H1 (cell line): ENCODE measurements around the gene FXYD3. TPM values are rescaled to one million over a fixed set of nuclear protein-coding genes. Genes with fewer than 3 reads are reported as not detected.

Experiments used
- ATF2 ChIP-seq: IDR thresholded peaks from 2 replicates; pipeline ENCODE4 v1.6.1; 2012; ENCODE audit warnings: low read length, inconsistent platforms
- CBX5 ChIP-seq: fragments of 300-800, 300-1000 bp; sonication (generic); IDR thresholded peaks from 2 replicates; pipeline ENCODE4 v1.7.1; 2016; ENCODE audit warnings: antibody characterized with exemption, low read length, low read depth
- HDAC2 ChIP-seq, 2 experiments: fragments of 300-600 bp in 1 of 2; sonication (generic) in 1 of 2; IDR thresholded peaks; 2 replicates each; pipeline ENCODE4 v1.6.1; 2011 to 2012; ENCODE audit warnings: low read depth in 2 of 2, low read length in 2 of 2, mild to moderate bottlenecking in 2 of 2, moderate library complexity in 2 of 2, borderline replicate concordance in 1 of 2, inconsistent platforms in 1 of 2
- JUND ChIP-seq: IDR thresholded peaks from 2 replicates; pipeline ENCODE4 v1.6.1; 2011; ENCODE audit warnings: mild to moderate bottlenecking, improper control_type of control experiment, low read length
- TEAD4 ChIP-seq: IDR thresholded peaks from 2 replicates; pipeline ENCODE4 v1.6.1; 2012; ENCODE audit warnings: low read depth, low read length, inconsistent platforms, mixed read lengths
- polyA plus RNA-seq, 7 experiments: library from polyadenylated mRNA; depleted of rRNA in 3 of 7; stranded (reverse) in 5 of 7; unstranded in 2 of 7; fragments of >200 nt in 5 of 7; fragments of 200-250 nt in 2 of 7; gene quantifications; 1 replicate in 5 of 7; 2 replicates in 1 of 7; 4 replicates in 1 of 7; pipeline versions ENCODE4 v1.2.1 to v1.2.3, GENCODE V29; 2011 to 2013; ENCODE audit warnings: missing spikeins in 2 of 7, mixed read lengths in 2 of 7
- total RNA-seq: library from RNA; stranded (reverse); fragmentation: NEBNext Ultra II Directional; extraction: Animal tissue kit (Norgen Biotek cat#: 25700); gene quantifications from 2 replicates; pipeline ENCODE4 v1.2.1, GENCODE V29; 2021
- TF ChIP-seq, protein P1 (sequence below), 3 experiments: IDR thresholded peaks; 1 replicate in 2 of 3; 2 replicates in 1 of 3; pipeline versions ENCODE4 v1.5.1 to v1.6.1; 2011; ENCODE audit warnings: low read length in 3 of 3, mild to moderate bottlenecking in 3 of 3, inconsistent platforms in 2 of 3, low read depth in 1 of 3, moderate library complexity in 1 of 3; ENCODE audit not compliant: insufficient read depth in 1 of 3; ENCODE audit errors: control extremely low read depth in 1 of 3

Gene FXYD3
- total and polyA plus RNA-seq, 2 of the 8 experiments (the other 6 are each of a cell fraction or from before 2014, with no cell fraction given), result 0.33 TPM; not detected in 1

DNA sequence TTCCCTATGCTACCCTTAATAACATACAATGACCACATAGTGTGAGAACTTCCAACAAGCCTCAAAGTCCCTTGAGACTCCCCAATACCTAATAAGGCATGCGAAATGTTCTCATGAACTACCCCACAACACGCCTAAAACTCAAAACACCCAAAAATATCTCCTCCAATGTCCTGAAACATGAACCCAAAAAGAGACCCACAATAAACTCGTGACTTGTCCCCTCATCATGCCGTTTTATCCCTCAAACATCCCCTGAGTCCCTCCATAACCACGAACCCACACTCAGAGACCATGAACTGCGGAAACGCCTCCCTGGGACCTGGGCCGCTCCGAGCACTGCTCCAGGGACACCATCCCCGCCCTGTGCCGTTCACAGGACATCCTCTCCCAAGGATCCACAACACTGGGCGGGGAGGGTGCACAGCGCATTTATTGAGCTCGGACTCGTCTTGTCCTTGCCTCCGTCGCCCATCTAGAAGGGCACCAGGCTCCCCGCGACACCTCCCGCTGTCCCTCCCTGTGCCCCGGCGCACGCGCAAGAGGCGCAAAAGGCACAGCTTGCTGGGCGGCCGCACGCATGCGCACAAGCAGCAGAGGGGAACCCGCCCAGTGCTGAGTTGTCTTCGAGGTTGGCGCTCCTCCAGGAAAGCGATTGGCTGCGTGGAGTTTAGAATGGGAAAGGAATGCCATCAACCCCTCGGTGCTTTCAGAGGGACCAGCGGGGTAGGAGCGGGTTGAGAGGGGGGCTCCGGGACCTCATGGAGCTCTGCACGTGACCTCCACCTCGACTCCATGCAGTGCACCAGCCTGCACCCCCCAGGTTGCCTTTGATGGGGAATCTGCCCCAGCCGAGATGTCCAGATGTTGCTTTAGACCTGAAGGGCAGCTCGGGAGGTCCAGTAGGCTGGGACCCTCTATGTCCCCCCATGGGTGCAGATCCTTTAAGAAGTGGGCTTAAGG, 8.8 kb downstream of the FXYD3 start (continued):
- no peak for TF ChIP-seq JUND
- TF ChIP-seq, protein P1, sequence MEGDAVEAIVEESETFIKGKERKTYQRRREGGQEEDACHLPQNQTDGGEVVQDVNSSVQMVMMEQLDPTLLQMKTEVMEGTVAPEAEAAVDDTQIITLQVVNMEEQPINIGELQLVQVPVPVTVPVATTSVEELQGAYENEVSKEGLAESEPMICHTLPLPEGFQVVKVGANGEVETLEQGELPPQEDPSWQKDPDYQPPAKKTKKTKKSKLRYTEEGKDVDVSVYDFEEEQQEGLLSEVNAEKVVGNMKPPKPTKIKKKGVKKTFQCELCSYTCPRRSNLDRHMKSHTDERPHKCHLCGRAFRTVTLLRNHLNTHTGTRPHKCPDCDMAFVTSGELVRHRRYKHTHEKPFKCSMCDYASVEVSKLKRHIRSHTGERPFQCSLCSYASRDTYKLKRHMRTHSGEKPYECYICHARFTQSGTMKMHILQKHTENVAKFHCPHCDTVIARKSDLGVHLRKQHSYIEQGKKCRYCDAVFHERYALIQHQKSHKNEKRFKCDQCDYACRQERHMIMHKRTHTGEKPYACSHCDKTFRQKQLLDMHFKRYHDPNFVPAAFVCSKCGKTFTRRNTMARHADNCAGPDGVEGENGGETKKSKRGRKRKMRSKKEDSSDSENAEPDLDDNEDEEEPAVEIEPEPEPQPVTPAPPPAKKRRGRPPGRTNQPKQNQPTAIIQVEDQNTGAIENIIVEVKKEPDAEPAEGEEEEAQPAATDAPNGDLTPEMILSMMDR (IDR thresholded peaks at IDR 0.05; ENCODE audit: control extremely low read depth in 1 of 3, insufficient read depth in 1 of 3, low read depth in 1 of 3, low read length in 3 of 3), result no peak
- no peak for TF ChIP-seq HDAC2 (IDR thresholded peaks at IDR 0.05; ENCODE audit: borderline replicate concordance in 1 of 2, low read depth in 2 of 2, low read length in 2 of 2)
- no peak for TF ChIP-seq ATF2
- no peak for TF ChIP-seq CBX5
- no peak for TF ChIP-seq TEAD4
